ENCODE results near the gene RPS6KC1.
"Not testable (repeated sequence)": the region's sequence is repeated elsewhere in the genome, so short reads cannot be mapped to it uniquely, and the experiment has no call there.

RPS6KC1 gene

DNA sequence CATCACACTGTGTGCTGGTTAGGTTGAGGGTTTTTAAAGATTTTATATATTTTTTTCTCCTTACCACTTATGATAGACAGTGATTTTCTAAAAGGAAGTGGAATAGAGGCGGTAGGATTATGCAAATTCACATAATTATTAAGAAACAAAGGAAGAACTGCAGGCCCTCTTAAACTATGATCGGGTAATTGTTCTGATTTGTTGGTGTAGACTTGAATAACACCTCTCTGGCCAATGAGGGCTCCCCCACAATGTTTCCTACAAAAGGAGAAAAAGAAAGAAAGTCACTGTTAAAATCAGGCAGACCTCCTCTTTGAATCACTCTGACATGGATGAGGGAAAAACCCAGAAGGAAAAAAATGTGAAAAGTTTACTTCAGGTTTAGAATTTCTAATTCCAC lies 241.6 kb downstream of the RPS6KC1 start:
- Histone ChIP-seq H3K36me3 (ENCODE audit: insufficient read depth, low read length) (no peaks in the 10 kb centered on the region), H3K4me3 (ENCODE audit: low read length) (no peak overlapping the region), H3K27ac (ENCODE audit: low read depth, low read length) (no peak overlapping the region), H3K4me1 (ENCODE audit: insufficient read depth, low read length) (peaks cover 17% of the 10 kb centered on the region), H3K27me3 (ENCODE audit: insufficient read depth, low read length) (no peaks in the 10 kb centered on the region), H3K9ac (ENCODE audit: low read depth, low read length) (no peak overlapping the region), H3K9me3 (ENCODE audit: insufficient read depth, low read depth, low read length) (no peaks in the 10 kb centered on the region)
- 62% methylated on average over 1 of the region's 2 CpGs for WGBS

DNA sequence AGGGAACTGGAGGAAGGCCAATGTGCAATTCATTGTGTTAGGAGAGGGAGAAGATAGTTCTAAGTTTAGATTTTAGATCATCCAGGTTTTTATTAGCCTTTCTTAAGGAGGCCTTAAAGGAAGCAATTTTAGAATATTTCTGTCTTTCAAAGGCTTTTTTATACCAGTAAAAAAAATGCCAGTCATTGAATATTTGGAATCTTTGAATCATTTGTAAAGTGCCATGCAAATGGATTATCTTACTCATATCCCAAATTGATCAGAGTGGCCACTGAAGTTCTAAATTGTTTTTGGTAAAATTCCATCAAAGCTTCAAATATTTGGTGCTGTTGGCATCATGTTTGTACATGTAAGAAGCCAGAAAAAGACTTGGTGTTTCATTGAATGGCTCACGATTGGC lies 244.8 kb downstream of the RPS6KC1 start:
- Histone ChIP-seq H3K9me3 (ENCODE audit: insufficient read depth, low read depth, low read length) (no peaks in the 10 kb centered on the region), H3K27ac (ENCODE audit: low read depth, low read length) (no peak overlapping the region), H3K4me1 (ENCODE audit: insufficient read depth, low read length) (peaks cover 17% of the 10 kb centered on the region), H3K36me3 (ENCODE audit: insufficient read depth, low read length) (no peaks in the 10 kb centered on the region), H3K4me3 (ENCODE audit: low read length) (no peak overlapping the region), H3K27me3 (ENCODE audit: insufficient read depth, low read length) (no peaks in the 10 kb centered on the region), H3K9ac (ENCODE audit: low read depth, low read length) (no peak overlapping the region)
- 100% methylated on average over 1 of the region's 1 CpG for WGBS

DNA sequence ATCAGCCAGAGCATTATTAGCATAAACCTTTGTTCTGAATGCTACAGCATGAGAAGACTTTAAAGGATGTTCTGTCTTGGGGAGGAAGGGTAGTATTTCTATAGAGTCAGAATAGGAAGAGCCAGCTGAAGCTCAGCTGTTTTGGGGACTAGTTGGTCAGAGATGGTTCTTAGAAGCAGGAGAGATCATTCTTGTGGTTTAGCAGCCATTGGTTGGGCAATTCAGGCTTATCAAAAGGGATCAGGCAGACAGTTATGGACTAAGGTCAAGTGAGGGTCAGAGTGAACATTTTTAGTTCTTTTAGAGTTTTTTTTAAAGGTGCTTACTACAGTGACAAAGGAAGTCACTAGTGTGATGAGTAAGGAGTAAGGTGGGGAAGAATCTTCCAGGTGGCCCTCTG lies 245.5 kb downstream of the RPS6KC1 start:
- no peaks in the 10 kb centered on the region for H3K9me3 ChIP-seq (ENCODE audit: insufficient read depth, low read depth, low read length)
- H3K9ac ChIP-seq (ENCODE audit: low read depth, low read length) = no peak overlapping the region
- peaks cover 17% of the 10 kb centered on the region for H3K4me1 ChIP-seq (ENCODE audit: insufficient read depth, low read length)
- no peaks in the 10 kb centered on the region for H3K27me3 ChIP-seq (ENCODE audit: insufficient read depth, low read length)
- H3K27ac ChIP-seq (ENCODE audit: low read depth, low read length) = no peak overlapping the region
- H3K4me3 ChIP-seq (ENCODE audit: low read length) = no peak overlapping the region
- no peaks in the 10 kb centered on the region for H3K36me3 ChIP-seq (ENCODE audit: insufficient read depth, low read length)

DNA sequence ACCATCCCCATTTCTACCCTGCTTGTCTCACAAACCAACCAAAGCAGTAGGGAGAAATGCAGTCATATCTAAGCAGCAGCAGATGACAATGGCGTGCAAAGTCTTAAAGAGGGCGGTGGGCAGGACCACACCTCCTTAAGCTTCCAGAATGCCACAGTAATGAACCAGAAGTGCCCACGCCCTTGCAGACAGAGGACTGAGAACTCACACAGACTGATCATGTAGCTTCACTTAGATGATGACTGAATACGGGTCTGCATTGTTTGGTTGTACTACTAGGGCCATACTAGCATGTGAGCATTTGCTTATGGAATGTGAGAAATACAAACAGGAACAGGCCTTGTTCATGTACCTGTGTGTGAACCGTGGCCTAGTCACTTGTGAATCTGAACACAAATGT lies 246.0 kb downstream of the RPS6KC1 start:
- WGBS = 94% methylated on average over 5 of the region's 5 CpGs
- no peaks in the 10 kb centered on the region for H3K27me3 ChIP-seq (ENCODE audit: insufficient read depth, low read length)
- H3K4me3 ChIP-seq (ENCODE audit: low read length) = no peak overlapping the region
- H3K4me1 ChIP-seq (ENCODE audit: insufficient read depth, low read length) = peaks cover 17% of the 10 kb centered on the region
- H3K9ac ChIP-seq (ENCODE audit: low read depth, low read length) = no peak overlapping the region
- no peaks in the 10 kb centered on the region for H3K36me3 ChIP-seq (ENCODE audit: insufficient read depth, low read length)
- no peaks in the 10 kb centered on the region for H3K9me3 ChIP-seq (ENCODE audit: insufficient read depth, low read depth, low read length)
- H3K27ac ChIP-seq (ENCODE audit: low read depth, low read length) = no peak overlapping the region

DNA sequence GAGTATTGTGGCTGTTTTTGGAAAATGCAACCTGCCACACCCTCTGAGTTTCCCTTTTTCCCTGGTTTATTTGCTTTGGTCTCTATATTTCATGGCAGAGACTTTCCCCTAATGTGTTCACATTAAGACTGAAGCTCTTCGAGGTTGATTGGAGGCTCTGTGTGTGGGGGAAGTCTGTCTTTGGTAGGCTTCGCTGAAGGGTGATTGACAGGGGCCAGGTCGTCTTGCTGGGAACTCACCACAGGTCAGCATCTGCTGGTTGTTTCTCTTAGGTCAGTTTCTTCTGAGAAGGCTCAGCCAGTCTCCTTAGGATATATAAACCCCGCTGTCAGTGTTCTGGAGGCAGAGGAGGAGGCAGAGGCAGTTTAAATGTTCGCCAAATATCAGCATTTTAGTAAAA lies 249.4 kb downstream of the RPS6KC1 start:
- Histone ChIP-seq H3K4me3 (ENCODE audit: low read length) (no peak overlapping the region), H3K27ac (ENCODE audit: low read depth, low read length) (no peak overlapping the region), H3K36me3 (ENCODE audit: insufficient read depth, low read length) (no peaks in the 10 kb centered on the region), H3K4me1 (ENCODE audit: insufficient read depth, low read length) (peaks cover 6% of the 10 kb centered on the region), H3K27me3 (ENCODE audit: insufficient read depth, low read length) (no peaks in the 10 kb centered on the region), H3K9me3 (ENCODE audit: insufficient read depth, low read depth, low read length) (no peaks in the 10 kb centered on the region), H3K9ac (ENCODE audit: low read depth, low read length) (no peak overlapping the region)
- 86% methylated on average over 5 of the region's 5 CpGs for WGBS

DNA sequence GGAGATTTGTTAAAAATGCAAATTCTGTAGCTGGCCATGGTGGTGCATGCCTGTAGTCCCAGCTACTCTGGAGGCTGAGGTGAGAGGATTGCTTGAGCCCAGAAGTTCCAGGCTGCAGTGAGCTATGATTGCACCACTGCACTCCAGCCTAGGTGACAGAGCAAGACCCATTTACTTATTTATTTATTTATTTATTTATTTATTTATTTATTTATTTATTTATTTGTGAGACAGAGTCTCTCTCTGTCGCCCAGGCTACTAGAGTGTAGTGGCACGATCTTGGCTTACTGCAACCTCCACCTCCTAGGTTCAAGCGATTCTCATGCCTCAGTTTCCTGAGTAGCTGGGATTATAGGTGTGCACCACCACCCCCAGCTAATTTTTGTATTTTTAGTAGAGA lies 250.5 kb downstream of the RPS6KC1 start:
- not testable (repeated sequence) for H3K9me3 ChIP-seq (ENCODE audit: insufficient read depth, low read depth, low read length); H3K36me3 ChIP-seq (ENCODE audit: insufficient read depth, low read length); H3K4me1 ChIP-seq (ENCODE audit: insufficient read depth, low read length); H3K27ac ChIP-seq (ENCODE audit: low read depth, low read length); H3K4me3 ChIP-seq (ENCODE audit: low read length); H3K9ac ChIP-seq (ENCODE audit: low read depth, low read length); H3K27me3 ChIP-seq (ENCODE audit: insufficient read depth, low read length)
- WGBS = 100% methylated on average over 3 of the region's 3 CpGs

DNA sequence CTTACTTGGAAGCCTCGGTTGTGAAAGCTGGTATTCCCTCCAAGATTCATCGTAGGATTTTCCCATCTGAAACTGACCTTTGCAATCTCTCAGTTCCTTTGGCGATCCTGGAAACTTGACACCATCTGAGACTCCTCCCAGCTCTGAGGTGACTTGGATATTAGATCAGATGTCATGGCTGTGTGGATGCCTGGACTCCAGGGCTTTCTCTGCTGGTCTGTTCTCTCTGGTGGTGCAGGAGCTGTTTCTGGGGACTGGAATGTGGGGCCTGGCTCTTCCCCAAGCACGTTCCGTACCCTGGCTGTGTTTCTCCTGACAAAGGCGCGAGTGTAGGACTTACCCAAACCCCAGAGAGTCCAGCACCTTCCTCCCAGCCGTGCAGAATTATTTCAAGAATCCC lies 252.2 kb downstream of the RPS6KC1 start:
- H3K9me3 ChIP-seq (ENCODE audit: insufficient read depth, low read depth, low read length) = no peaks in the 10 kb centered on the region
- 72% methylated on average over 8 of the region's 8 CpGs for WGBS
- no peak overlapping the region for H3K4me3 ChIP-seq (ENCODE audit: low read length)
- no peak overlapping the region for H3K9ac ChIP-seq (ENCODE audit: low read depth, low read length)
- peaks cover 6% of the 10 kb centered on the region for H3K4me1 ChIP-seq (ENCODE audit: insufficient read depth, low read length)
- H3K27me3 ChIP-seq (ENCODE audit: insufficient read depth, low read length) = no peaks in the 10 kb centered on the region
- no peaks in the 10 kb centered on the region for H3K36me3 ChIP-seq (ENCODE audit: insufficient read depth, low read length)
- H3K27ac ChIP-seq (ENCODE audit: low read depth, low read length) = no peak overlapping the region

DNA sequence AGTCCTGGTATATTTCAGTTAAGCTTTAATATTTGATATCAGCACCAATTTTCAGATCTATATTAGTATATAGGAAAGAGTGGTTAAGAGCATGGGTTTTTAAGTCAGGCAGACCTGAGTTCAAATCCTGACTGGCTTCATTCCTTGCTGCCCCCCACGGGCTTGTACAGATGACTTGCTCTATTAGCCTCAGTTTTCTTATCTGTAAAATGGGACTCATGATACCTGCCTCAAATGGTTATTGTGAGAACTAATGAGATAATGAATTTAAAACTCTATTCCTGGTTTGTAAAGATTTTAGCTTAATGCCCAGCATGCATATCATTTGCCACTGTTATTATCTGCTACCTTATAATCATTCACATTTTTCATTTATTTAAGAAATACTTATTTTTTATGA lies 264.5 kb downstream of the RPS6KC1 start:
- no peak overlapping the region for H3K27ac ChIP-seq (ENCODE audit: low read depth, low read length)
- WGBS = 94% methylated on average over 1 of the region's 1 CpG
- H3K9ac ChIP-seq (ENCODE audit: low read depth, low read length) = no peak overlapping the region
- no peaks in the 10 kb centered on the region; the same call in 1 of the 2 replicates for H3K9me3 ChIP-seq (ENCODE audit: insufficient read depth, low read depth, low read length)
- H3K4me3 ChIP-seq (ENCODE audit: low read length) = no peak overlapping the region
- no peaks in the 10 kb centered on the region for H3K4me1 ChIP-seq (ENCODE audit: insufficient read depth, low read length)
- no peaks in the 10 kb centered on the region for H3K36me3 ChIP-seq (ENCODE audit: insufficient read depth, low read length)
- no peaks in the 10 kb centered on the region for H3K27me3 ChIP-seq (ENCODE audit: insufficient read depth, low read length)

DNA sequence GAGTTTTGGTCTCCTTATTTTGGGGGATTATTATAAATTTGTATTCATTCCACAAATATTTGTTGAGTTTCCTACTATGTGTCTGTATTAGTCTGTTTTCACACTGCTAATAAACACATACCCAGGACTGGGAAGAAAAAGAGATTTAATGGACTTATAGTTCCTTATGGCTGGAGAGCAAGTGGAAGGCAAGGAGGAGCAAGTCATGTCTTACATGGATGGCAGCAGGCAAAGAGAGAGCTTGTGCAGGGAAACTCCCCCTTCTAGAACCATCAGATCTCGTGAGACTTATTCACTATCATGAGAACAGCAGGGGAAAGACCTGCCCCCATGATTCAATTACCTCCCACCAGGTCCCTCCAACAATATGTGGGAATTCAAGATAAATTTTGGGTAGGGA lies 267.4 kb downstream of the RPS6KC1 start:
- H3K9me3 ChIP-seq (ENCODE audit: insufficient read depth, low read depth, low read length); H3K27ac ChIP-seq (ENCODE audit: low read depth, low read length); H3K36me3 ChIP-seq (ENCODE audit: insufficient read depth, low read length); H3K4me1 ChIP-seq (ENCODE audit: insufficient read depth, low read length); H3K27me3 ChIP-seq (ENCODE audit: insufficient read depth, low read length); H3K4me3 ChIP-seq (ENCODE audit: low read length); H3K9ac ChIP-seq (ENCODE audit: low read depth, low read length): not testable (repeated sequence)
- 88% methylated on average over 1 of the region's 1 CpG for WGBS

DNA sequence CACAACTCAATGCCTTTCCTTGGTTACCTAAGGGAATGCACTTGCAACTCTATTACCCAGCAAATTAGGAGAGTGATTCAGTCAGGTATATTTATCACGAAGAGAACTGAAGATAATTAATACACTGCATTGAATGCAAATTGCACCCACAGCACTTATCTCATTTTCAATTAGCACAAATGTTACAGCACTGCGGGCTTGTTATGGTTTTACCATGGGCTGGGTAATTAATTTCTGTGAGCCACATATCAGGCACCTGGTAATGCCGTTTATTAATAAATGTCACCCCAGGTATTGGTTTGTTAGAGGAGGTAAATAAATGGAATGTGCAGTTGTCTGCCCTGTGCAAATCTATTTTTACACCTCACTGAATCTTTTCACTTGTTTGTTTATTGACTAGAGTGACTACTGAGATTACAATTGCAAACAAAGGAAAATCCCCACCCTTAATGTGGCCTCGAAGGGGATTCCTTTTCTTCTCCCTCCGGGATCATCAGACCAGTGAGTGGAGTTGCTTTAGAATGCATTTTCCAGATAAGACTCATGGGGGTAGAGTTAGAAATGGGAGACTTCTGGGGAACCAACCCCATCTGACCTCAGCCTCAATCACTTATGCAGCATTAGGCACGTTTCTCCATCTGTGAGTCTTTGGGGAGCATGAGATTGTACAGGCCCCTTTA lies 269.3 kb downstream of the RPS6KC1 start:
- H3K27me3 ChIP-seq (ENCODE audit: insufficient read depth, low read length) = no peaks in the 10 kb centered on the region
- H3K4me3 ChIP-seq (ENCODE audit: low read length) = no peak overlapping the region
- peaks cover 3% of the 10 kb centered on the region; the same call in 1 of the 2 replicates for H3K4me1 ChIP-seq (ENCODE audit: insufficient read depth, low read length)
- 92% methylated on average over 2 of the region's 6 CpGs for WGBS
- no peaks in the 10 kb centered on the region; the same call in 1 of the 2 replicates for H3K9me3 ChIP-seq (ENCODE audit: insufficient read depth, low read depth, low read length)
- no peak overlapping the region for H3K27ac ChIP-seq (ENCODE audit: low read depth, low read length)
- H3K36me3 ChIP-seq (ENCODE audit: insufficient read depth, low read length) = no peaks in the 10 kb centered on the region
- H3K9ac ChIP-seq (ENCODE audit: low read depth, low read length) = no peak overlapping the region
